Uterus (tissue), 2 donors: ENCODE data around the gene PGK1.
"Not testable (repeated sequence)": the region's sequence is repeated elsewhere in the genome, so short reads cannot be mapped to it uniquely, and the experiment has no call there.

Source experiments
- POLR2A ChIP-seq, 2 donors: fragments of 450-650 bp; IDR thresholded peaks; one replicate each; pipeline ENCODE4 v1.6.1; 2016; ENCODE audit warnings: antibody characterized with exemption in 2 of 2, mild to moderate bottlenecking in 1 of 2, moderate library complexity in 1 of 2
- TF ChIP-seq, protein P1 (sequence below), 4 experiments: fragments of 200-600 bp in 2 of 4; fragments of 450-650 bp in 2 of 4; sonication (generic) in 2 of 4; IDR thresholded peaks; one replicate each; pipeline ENCODE4 v1.5.1; 2016 to 2019; ENCODE audit warnings: antibody characterized with exemption in 4 of 4, mild to moderate bottlenecking in 2 of 4, moderate library complexity in 1 of 4

DNA sequence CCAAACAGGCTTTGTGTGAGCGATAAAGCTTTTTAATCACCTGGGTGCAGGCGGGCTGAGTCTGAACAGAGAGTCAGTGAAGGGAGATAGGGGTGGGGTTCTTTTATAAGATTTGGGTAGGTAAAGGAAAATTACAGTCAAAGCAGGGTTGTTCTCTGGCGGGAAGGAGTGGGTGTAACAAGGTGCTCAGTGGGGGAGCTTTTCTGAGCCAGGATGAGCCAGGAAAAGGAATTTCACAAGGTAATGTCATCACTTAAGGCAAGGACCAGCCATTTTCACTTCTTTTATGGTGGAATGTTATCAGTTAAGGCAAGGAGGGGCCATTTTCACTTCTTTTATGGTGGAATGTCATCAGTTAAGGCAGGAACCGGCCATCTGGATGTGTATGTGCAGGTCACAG is 56.7 kb downstream of the PGK1 start:
- not testable (repeated sequence) for TF ChIP-seq POLR2A (IDR thresholded peaks at IDR 0.05)
- TF ChIP-seq, protein P1, sequence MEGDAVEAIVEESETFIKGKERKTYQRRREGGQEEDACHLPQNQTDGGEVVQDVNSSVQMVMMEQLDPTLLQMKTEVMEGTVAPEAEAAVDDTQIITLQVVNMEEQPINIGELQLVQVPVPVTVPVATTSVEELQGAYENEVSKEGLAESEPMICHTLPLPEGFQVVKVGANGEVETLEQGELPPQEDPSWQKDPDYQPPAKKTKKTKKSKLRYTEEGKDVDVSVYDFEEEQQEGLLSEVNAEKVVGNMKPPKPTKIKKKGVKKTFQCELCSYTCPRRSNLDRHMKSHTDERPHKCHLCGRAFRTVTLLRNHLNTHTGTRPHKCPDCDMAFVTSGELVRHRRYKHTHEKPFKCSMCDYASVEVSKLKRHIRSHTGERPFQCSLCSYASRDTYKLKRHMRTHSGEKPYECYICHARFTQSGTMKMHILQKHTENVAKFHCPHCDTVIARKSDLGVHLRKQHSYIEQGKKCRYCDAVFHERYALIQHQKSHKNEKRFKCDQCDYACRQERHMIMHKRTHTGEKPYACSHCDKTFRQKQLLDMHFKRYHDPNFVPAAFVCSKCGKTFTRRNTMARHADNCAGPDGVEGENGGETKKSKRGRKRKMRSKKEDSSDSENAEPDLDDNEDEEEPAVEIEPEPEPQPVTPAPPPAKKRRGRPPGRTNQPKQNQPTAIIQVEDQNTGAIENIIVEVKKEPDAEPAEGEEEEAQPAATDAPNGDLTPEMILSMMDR (IDR thresholded peaks at IDR 0.05) = not testable (repeated sequence)
